Keratinocyte (primary cell): Measurements from ENCODE around the gene SMYD2. TPM values are rescaled to one million over a fixed set of nuclear protein-coding genes. Genes with fewer than 3 reads are reported as not detected.

ENCODE experiments used
- DNase-seq: peaks from one replicate; pipeline ENCODE4 v3.0.0-alpha.2; 2011; ENCODE audit warnings: low read depth, missing footprints, low spot score
- FAIRE-seq: peaks from 2 replicates; lab custom pipeline; 2011; peaks lifted over from hg19 to GRCh38; lab: Jason Lieb, UNC
- H2AFZ ChIP-seq: 2 replicates; pipeline ENCODE4 v1.6.0; 2012; ENCODE audit warnings: low read length, control low read depth, inconsistent platforms; ENCODE audit not compliant: control insufficient read depth
- H3K27ac ChIP-seq: 2 replicates; pipeline ENCODE4 v1.5.1; 2011; ENCODE audit warnings: low read length; ENCODE audit not compliant: control insufficient read depth, insufficient read depth
- H3K27me3 ChIP-seq: 3 replicates; pipeline ENCODE4 v1.6.0; 2011; ENCODE audit warnings: low read length; ENCODE audit not compliant: control insufficient read depth, insufficient read depth; ENCODE audit errors: extremely low read depth
- H3K36me3 ChIP-seq, 2 experiments: 2 replicates in 1 of 2; 3 replicates in 1 of 2; pipeline ENCODE4 v1.5.1; 2011; ENCODE audit warnings: low read length in 2 of 2, mild to moderate bottlenecking in 1 of 2; ENCODE audit not compliant: control insufficient read depth in 2 of 2, insufficient read depth in 2 of 2; ENCODE audit errors: extremely low read depth in 1 of 2
- H3K4me1 ChIP-seq: 3 replicates; pipeline ENCODE4 v1.5.1; 2011; ENCODE audit warnings: low read length; ENCODE audit not compliant: control insufficient read depth, insufficient read depth; ENCODE audit errors: extremely low read depth
- H3K4me2 ChIP-seq: 3 replicates; pipeline ENCODE4 v1.6.0; 2011; ENCODE audit warnings: low read depth, low read length; ENCODE audit not compliant: control insufficient read depth, insufficient read depth; ENCODE audit errors: extremely low read depth
- H3K4me3 ChIP-seq, 3 experiments: fragments of 200-600 bp in 1 of 3; sonication (generic) in 1 of 3; 2 replicates in 2 of 3; 3 replicates in 1 of 3; pipeline ENCODE4 v1.5.1; 2011 to 2016; ENCODE audit warnings: low read length in 3 of 3, mild to moderate bottlenecking in 3 of 3, control low read depth in 2 of 3, inconsistent platforms in 1 of 3, low read depth in 1 of 3, mixed read lengths in 1 of 3, mixed run types in 1 of 3, moderate library complexity in 1 of 3; ENCODE audit not compliant: control insufficient read depth in 2 of 3, insufficient read depth in 2 of 3; ENCODE audit errors: extremely low read depth in 1 of 3
- H3K79me2 ChIP-seq: 2 replicates; pipeline ENCODE4 v1.6.0; 2012; ENCODE audit warnings: low read length; ENCODE audit not compliant: control insufficient read depth, insufficient read depth
- H3K9ac ChIP-seq: 3 replicates; pipeline ENCODE4 v1.6.0; 2011; ENCODE audit warnings: low read length; ENCODE audit not compliant: control insufficient read depth, insufficient read depth; ENCODE audit errors: extremely low read depth
- H3K9me1 ChIP-seq: 3 replicates; pipeline ENCODE4 v1.6.0; 2011; ENCODE audit warnings: low read length; ENCODE audit not compliant: control insufficient read depth, insufficient read depth; ENCODE audit errors: extremely low read depth
- H3K9me3 ChIP-seq: 2 replicates; pipeline ENCODE4 v1.5.1; 2012; ENCODE audit warnings: low read depth, low read length; ENCODE audit not compliant: control insufficient read depth
- H4K20me1 ChIP-seq: 3 replicates; pipeline ENCODE4 v1.6.0; 2011; ENCODE audit warnings: low read length; ENCODE audit not compliant: control insufficient read depth, insufficient read depth; ENCODE audit errors: extremely low read depth
- CTCF ChIP-seq, 3 experiments: IDR thresholded peaks in 1 of 3; conservative IDR thresholded peaks in 1 of 3; optimal IDR thresholded peaks in 1 of 3; 2 replicates in 2 of 3; 3 replicates in 1 of 3; pipeline versions ENCODE3 to v1.5.1; 2011; ENCODE audit warnings: low read length in 3 of 3, mild to moderate bottlenecking in 3 of 3, moderate library complexity in 2 of 3, control low read depth in 1 of 3, inconsistent platforms in 1 of 3; ENCODE audit not compliant: insufficient read depth in 2 of 3; ENCODE audit errors: extremely low read depth in 1 of 3
- EZH2 ChIP-seq: IDR thresholded peaks from one replicate; pipeline ENCODE4 v1.6.1; 2012; ENCODE audit warnings: inconsistent platforms, mild to moderate bottlenecking, low read length, moderate library complexity
- dilution Hi-C: fragments of 300-500 bp; cut with MboI; formaldehyde crosslinking; loops from one replicate; pipeline ENCODE4 v1.7.0; 2020; ENCODE audit warnings: low sequenced_read_pairs; ENCODE audit not compliant: extremely low pct_ligation_motif_present
- polyA plus RNA-seq, 5 experiments: library from polyadenylated mRNA; depleted of rRNA in 3 of 5; stranded (reverse) in 3 of 5; stranded (forward) in 1 of 5; unstranded in 1 of 5; fragments of >200 nt; gene quantifications; 1 replicate in 1 of 5; 2 replicates in 3 of 5; 3 replicates in 1 of 5; pipeline versions ENCODE4 v1.2.1 to v1.2.3, GENCODE V29; 2011 to 2012; ENCODE audit warnings: missing spikeins in 2 of 5, low read depth in 1 of 5, low replicate concordance in 1 of 5

SMYD2 gene
- polyA plus RNA-seq, 1 donor (not counting 4 experiments of a cell fraction or from before 2014, with no cell fraction given): 75.5 TPM

- TF ChIP-seq CTCF (optimal IDR thresholded peaks at IDR 0.05 in 1 of 3, IDR thresholded peaks at IDR 0.05 in 1 of 3, conservative IDR thresholded peaks at IDR 0.05 in 1 of 3; ENCODE audit: extremely low read depth in 1 of 3, insufficient read depth in 2 of 3, low read length in 3 of 3) (no peak), EZH2 (no peak)
- no peak for DNase-seq
- no peak overlapping the region for H3K4me3 ChIP-seq
Measured at GRCh38 chr1:214296860-214297745, 16.1 kb downstream of the SMYD2 start.

GRCh38 chr1:214300149-214300780 lies 19.3 kb downstream of the SMYD2 start:
- Histone ChIP-seq H3K4me3 (no peak overlapping the region), H4K20me1 (no peaks in the 10 kb centered on the region), H2AFZ (no peak overlapping the region), H3K27ac (no peak overlapping the region), H3K9me1 (no peaks in the 10 kb centered on the region), H3K4me1 (no peaks in the 10 kb centered on the region), H3K9ac (no peak overlapping the region), H3K79me2 (peaks cover 14% of the 10 kb centered on the region), H3K36me3 (peaks cover 0 to 1% of the 10 kb centered on the region in 2 experiments), H3K4me2 (no peak overlapping the region), H3K9me3 (no peaks in the 10 kb centered on the region), H3K27me3 (no peaks in the 10 kb centered on the region)
- DNase-seq: no peak
- TF ChIP-seq CTCF (optimal IDR thresholded peaks at IDR 0.05 in 1 of 3, IDR thresholded peaks at IDR 0.05 in 1 of 3, conservative IDR thresholded peaks at IDR 0.05 in 1 of 3; ENCODE audit: extremely low read depth in 1 of 3, insufficient read depth in 2 of 3, low read length in 3 of 3): no peak
- no peak for TF ChIP-seq EZH2
- no peak for FAIRE-seq
- dilution Hi-C loops: no loop called here

More at GRCh38 chr1:214296860-214297745, 16.1 kb downstream of the SMYD2 start:
- Histone ChIP-seq H2AFZ (no peak overlapping the region), H3K4me1 (no peaks in the 10 kb centered on the region), H3K27me3 (no peaks in the 10 kb centered on the region), H3K9ac (no peak overlapping the region), H3K79me2 (peaks cover 25% of the 10 kb centered on the region), H3K9me1 (no peaks in the 10 kb centered on the region), H3K27ac (no peak overlapping the region), H3K9me3 (no peaks in the 10 kb centered on the region), H3K36me3 (no peaks in the 10 kb centered on the region), H3K4me2 (no peak overlapping the region), H4K20me1 (no peaks in the 10 kb centered on the region)
- FAIRE-seq: no peak
- dilution Hi-C loops: no loop called here
